Endometrium (tissue), 2 donors: ENCODE results near the gene GCN1.
"Not testable (repeated sequence)": the region's sequence is repeated elsewhere in the genome, so short reads cannot be mapped to it uniquely, and the experiment has no call there.

Source experiments
- FAIRE-seq: peaks from 2 replicates; lab custom pipeline; 2012; peaks lifted over from hg19 to GRCh38; lab: Jason Lieb, UNC
- donor health status: control.
- donor health status: control.

GCN1 gene

GRCh38 chr12:120194534-120195395, at the start of gene GCN1:
TSS of gene GCN1 (minus strand) at chr12:120194715. CDS start at chr12:120194697, 18 bp downstream.
- no peak for FAIRE-seq

GRCh38 chr12:120242971-120243699, 48.6 kb upstream of the GCN1 start:
- FAIRE-seq = no peak

GRCh38 chr12:120242275-120242799, 47.8 kb upstream of the GCN1 start:
- FAIRE-seq = no peak

- FAIRE-seq = no peak
These were observed 47.2 kb upstream of the GCN1 start for GRCh38 chr12:120241561-120242274.

GRCh38 chr12:120240495-120240833, 45.9 kb upstream of the GCN1 start:
- FAIRE-seq = no peak

GRCh38 chr12:120239776-120240494, 45.4 kb upstream of the GCN1 start:
- FAIRE-seq = no peak

GRCh38 chr12:120238839-120239445, 44.4 kb upstream of the GCN1 start:
- FAIRE-seq = no peak

- FAIRE-seq = no peak
These were observed 43.7 kb upstream of the GCN1 start for GRCh38 chr12:120238217-120238616.

- no peak for FAIRE-seq
These were observed 43.1 kb upstream of the GCN1 start for GRCh38 chr12:120237360-120238171.

- FAIRE-seq = not testable (repeated sequence)
These were observed 42.3 kb upstream of the GCN1 start for GRCh38 chr12:120236809-120237208.

GRCh38 chr12:120235369-120236323, 41.1 kb upstream of the GCN1 start:
- no peak for FAIRE-seq

- no peak for FAIRE-seq
These were observed 40.3 kb upstream of the GCN1 start for GRCh38 chr12:120234643-120235368.

GRCh38 chr12:120231316-120232011, 36.9 kb upstream of the GCN1 start:
- FAIRE-seq = no peak

- no peak for FAIRE-seq
These were observed 36.4 kb upstream of the GCN1 start for GRCh38 chr12:120230974-120231315.

GRCh38 chr12:120230326-120230973, 35.9 kb upstream of the GCN1 start:
- FAIRE-seq = no peak

GRCh38 chr12:120229487-120230325, 35.2 kb upstream of the GCN1 start:
- FAIRE-seq = no peak

- no peak for FAIRE-seq
These were observed 34.6 kb upstream of the GCN1 start for GRCh38 chr12:120229071-120229486.
